ENCODE results near the gene PIF1.
"Not testable (repeated sequence)": the region's sequence is repeated elsewhere in the genome, so short reads cannot be mapped to it uniquely, and the experiment has no call there.

- TF ChIP-seq CTCF (IDR thresholded peaks at IDR 0.05; ENCODE audit: low read length); EZH2 (optimal IDR thresholded peaks at IDR 0.05; ENCODE audit: low read depth, low read length); EZH2phosphoT487 (IDR thresholded peaks at IDR 0.05; ENCODE audit: low read length): not testable (repeated sequence)
Measured at GRCh38 chr15:64814283-64814682, 11.2 kb downstream of the PIF1 start.

Data from MM.1S (cell line).